HEK293 (cell line): ENCODE measurements around the gene KLK13.
A peak's percentile ranks its signal among the peaks of the same experiment; 100 is the strongest.

Source experiments
- CTCF ChIA-PET: fragments of 350-600 bp; formaldehyde crosslinking; extraction: SDS; loops from one replicate; lab custom pipeline; 2021; ENCODE audit warnings: antibody characterized with exemption; lab: Yijun Ruan, JAX
- POLR2A ChIA-PET: fragments of 300-600 bp; formaldehyde crosslinking; extraction: SDS; loops from one replicate; lab custom pipeline; 2020; ENCODE audit warnings: antibody characterized with exemption, inconsistent platforms; lab: Yijun Ruan, JAX
- H3K27ac ChIP-seq: fragments of 200-500 bp; sonication (Bioruptor generic); 2 replicates; pipeline ENCODE4 v1.5.1; 2014; ENCODE audit warnings: low read depth, low read length, control low read depth, inconsistent platforms; ENCODE audit errors: extremely low read depth
- H3K36me3 ChIP-seq, 2 experiments: fragments of 200-500 bp in 1 of 2; sonication (Bioruptor generic) in 1 of 2; 1 replicate in 1 of 2; 2 replicates in 1 of 2; pipeline ENCODE4 v1.5.1; 2014 to 2017; ENCODE audit warnings: inconsistent platforms in 2 of 2, low read length in 2 of 2; ENCODE audit not compliant: control insufficient read depth in 2 of 2, insufficient read depth in 1 of 2
- H3K4me1 ChIP-seq: fragments of 200-500 bp; sonication (Bioruptor generic); 2 replicates; pipeline ENCODE4 v1.5.1; 2014; ENCODE audit warnings: mild to moderate bottlenecking, low read length, inconsistent platforms; ENCODE audit not compliant: control insufficient read depth, insufficient read depth
- H3K4me3 ChIP-seq: 2 replicates; pipeline ENCODE4 v1.5.1; 2011; ENCODE audit warnings: low read depth, mild to moderate bottlenecking, control low read depth, low read length, moderate library complexity
- H3K9me3 ChIP-seq: fragments of 200-500 bp; sonication (Bioruptor generic); 2 replicates; pipeline ENCODE4 v1.5.1; 2014; ENCODE audit warnings: low read depth, low read length, inconsistent platforms; ENCODE audit not compliant: control insufficient read depth, insufficient read depth
- GLI4 ChIP-seq: fragments of 450-650 bp; formaldehyde crosslinking; IDR thresholded peaks from 2 replicates; pipeline ENCODE4 v1.5.1; 2016; ENCODE audit warnings: missing biosample characterization, missing genetic modification characterization
- GLIS1 ChIP-seq: fragments of 450-650 bp; formaldehyde crosslinking; IDR thresholded peaks from 2 replicates; pipeline ENCODE4 v1.5.1; 2016; ENCODE audit warnings: missing biosample characterization, missing genetic modification characterization
- MZF1 ChIP-seq: fragments of 450-650 bp; formaldehyde crosslinking; IDR thresholded peaks from 2 replicates; pipeline ENCODE4 v1.5.1; 2017; ENCODE audit warnings: missing biosample characterization, missing genetic modification characterization, borderline replicate concordance
- SP7 ChIP-seq: fragments of 450-650 bp; formaldehyde crosslinking; IDR thresholded peaks from 2 replicates; pipeline ENCODE4 v1.5.1; 2016; ENCODE audit warnings: missing biosample characterization, missing genetic modification characterization
- ZBTB17 ChIP-seq: fragments of 450-650 bp; formaldehyde crosslinking; IDR thresholded peaks from 2 replicates; pipeline ENCODE4 v1.5.1; 2016; ENCODE audit warnings: missing biosample characterization, missing genetic modification characterization
- ZBTB26 ChIP-seq: fragments of 450-650 bp; formaldehyde crosslinking; optimal IDR thresholded peaks from 2 replicates; pipeline ENCODE3; 2016; ENCODE audit warnings: missing biosample characterization, mild to moderate bottlenecking, missing genetic modification characterization
- ZFP3 ChIP-seq: fragments of 450-650 bp; formaldehyde crosslinking; IDR thresholded peaks from 2 replicates; pipeline ENCODE4 v1.5.1; 2016; ENCODE audit warnings: low read depth, missing biosample characterization, missing genetic modification characterization
- ZFP69B ChIP-seq: fragments of 450-650 bp; formaldehyde crosslinking; IDR thresholded peaks from 2 replicates; pipeline ENCODE4 v1.5.1; 2016; ENCODE audit warnings: missing biosample characterization, missing genetic modification characterization
- ZNF311 ChIP-seq: fragments of 450-650 bp; formaldehyde crosslinking; IDR thresholded peaks from 2 replicates; pipeline ENCODE4 v1.5.1; 2017; ENCODE audit warnings: missing biosample characterization, missing genetic modification characterization, borderline replicate concordance
- ZNF341 ChIP-seq: fragments of 450-650 bp; formaldehyde crosslinking; IDR thresholded peaks from 2 replicates; pipeline ENCODE4; 2016; ENCODE audit warnings: low read depth, missing biosample characterization, missing genetic modification characterization
- ZNF350 ChIP-seq: fragments of 450-650 bp; formaldehyde crosslinking; IDR thresholded peaks from 2 replicates; pipeline ENCODE4 v1.5.0; 2017; ENCODE audit warnings: missing biosample characterization, mild to moderate bottlenecking, missing genetic modification characterization
- ZNF362 ChIP-seq: fragments of 450-650 bp; formaldehyde crosslinking; IDR thresholded peaks from 2 replicates; pipeline ENCODE4 v1.5.1; 2016; ENCODE audit warnings: missing biosample characterization, missing genetic modification characterization
- ZNF366 ChIP-seq: fragments of 450-650 bp; formaldehyde crosslinking; conservative IDR thresholded peaks from 2 replicates; pipeline ENCODE4 v1.5.1; 2016; ENCODE audit warnings: missing biosample characterization, missing genetic modification characterization
- ZNF571 ChIP-seq: fragments of 450-650 bp; formaldehyde crosslinking; IDR thresholded peaks from 2 replicates; pipeline ENCODE4 v1.5.0; 2017; ENCODE audit warnings: missing biosample characterization, missing genetic modification characterization
- ZNF610 ChIP-seq: fragments of 450-650 bp; formaldehyde crosslinking; IDR thresholded peaks from 2 replicates; pipeline ENCODE4 v1.5.1; 2016; ENCODE audit warnings: missing biosample characterization, missing genetic modification characterization, borderline replicate concordance
- ZNF623 ChIP-seq: fragments of 450-650 bp; formaldehyde crosslinking; IDR thresholded peaks from 2 replicates; pipeline ENCODE4 v1.5.1; 2016; ENCODE audit warnings: missing biosample characterization, missing genetic modification characterization
- ZNF624 ChIP-seq: fragments of 450-650 bp; formaldehyde crosslinking; IDR thresholded peaks from 2 replicates; pipeline ENCODE4 v1.5.1; 2017; ENCODE audit warnings: missing biosample characterization, missing genetic modification characterization
- ZNF629 ChIP-seq: fragments of 450-650 bp; formaldehyde crosslinking; IDR thresholded peaks from 2 replicates; pipeline ENCODE4 v1.5.1; 2017; ENCODE audit warnings: missing biosample characterization, missing genetic modification characterization
- ZSCAN16 ChIP-seq: fragments of 450-650 bp; formaldehyde crosslinking; IDR thresholded peaks from 2 replicates; pipeline ENCODE4 v1.5.1; 2016; ENCODE audit warnings: missing biosample characterization, missing genetic modification characterization
- TF ChIP-seq, protein P1 (sequence below): fragments of 450-650 bp; formaldehyde crosslinking; IDR thresholded peaks from 2 replicates; pipeline ENCODE4 v1.5.1; 2016; ENCODE audit warnings: missing biosample characterization, missing genetic modification characterization
- TF ChIP-seq, protein P2 (sequence below): IDR thresholded peaks from 2 replicates; pipeline ENCODE4 v1.6.1; 2011; ENCODE audit warnings: mild to moderate bottlenecking, low read depth, low read length, borderline replicate concordance

The KLK13 gene

DNA sequence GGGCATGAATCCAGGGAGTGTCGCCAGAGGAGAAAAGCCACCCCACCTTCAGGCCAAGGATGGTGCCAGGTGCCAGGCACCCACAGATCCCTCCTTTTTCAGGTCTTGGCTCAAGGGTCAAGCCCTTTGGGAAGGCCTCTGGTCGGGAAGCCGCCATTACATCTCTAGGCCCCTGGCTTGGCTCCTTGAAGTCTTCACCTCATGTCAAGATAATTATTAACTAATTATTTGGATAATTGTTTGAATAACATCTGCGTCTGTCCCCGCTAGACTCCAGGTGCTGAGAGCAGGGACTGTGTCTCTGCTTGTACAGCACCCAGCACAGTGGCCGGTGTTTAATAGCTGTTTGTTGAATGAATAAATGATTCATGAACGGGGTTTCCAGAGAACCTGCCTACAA, 1.2 kb downstream of the KLK13 start:
- ChIA-PET CTCF (interaction anchor here (1.9 kb wide), 1 partner anchor 33 kb away, joined by 10 read pairs; no protein-coding TSS in a partner anchor), POLR2A (no interaction called here)
- Histone ChIP-seq H3K36me3 (no peaks in the 10 kb centered on the region), H3K4me1 (no peaks in the 10 kb centered on the region), H3K4me3 (no peak overlapping the region), H3K9me3 (no peaks in the 10 kb centered on the region), H3K27ac (no peak overlapping the region)
- TF ChIP-seq ZNF362 (tag by site-specific recombination) (no peak), SP7 (tag by site-specific recombination) (no peak), ZFP69B (tag by site-specific recombination) (no peak)
- TF ChIP-seq, protein P1, sequence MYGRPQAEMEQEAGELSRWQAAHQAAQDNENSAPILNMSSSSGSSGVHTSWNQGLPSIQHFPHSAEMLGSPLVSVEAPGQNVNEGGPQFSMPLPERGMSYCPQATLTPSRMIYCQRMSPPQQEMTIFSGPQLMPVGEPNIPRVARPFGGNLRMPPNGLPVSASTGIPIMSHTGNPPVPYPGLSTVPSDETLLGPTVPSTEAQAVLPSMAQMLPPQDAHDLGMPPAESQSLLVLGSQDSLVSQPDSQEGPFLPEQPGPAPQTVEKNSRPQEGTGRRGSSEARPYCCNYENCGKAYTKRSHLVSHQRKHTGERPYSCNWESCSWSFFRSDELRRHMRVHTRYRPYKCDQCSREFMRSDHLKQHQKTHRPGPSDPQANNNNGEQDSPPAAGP (tag by site-specific recombination): no peak
- TF ChIP-seq, all 188 proteins: peak for 0

DNA sequence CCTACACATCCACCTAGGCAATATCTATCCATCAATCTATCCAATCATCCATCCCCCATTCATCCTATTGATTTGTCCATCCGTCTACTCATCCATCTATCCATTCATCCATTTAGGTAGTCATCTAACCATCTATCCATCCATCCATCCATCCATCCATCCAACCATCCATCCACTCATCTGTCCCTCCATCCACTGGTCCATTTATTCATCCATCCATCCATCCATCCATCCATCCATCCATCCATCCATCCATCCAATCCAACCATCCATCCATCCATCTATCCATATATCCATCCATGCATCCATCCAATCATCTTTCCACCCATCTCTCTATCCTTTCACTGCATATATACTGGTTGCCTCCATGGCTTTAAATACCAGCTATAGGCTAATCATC, 3.9 kb downstream of the KLK13 start:
- POLR2A ChIA-PET: no interaction called here
- TF ChIP-seq ZBTB17 (tag by site-specific recombination) (peak; percentile 98), ZNF624 (tag by site-specific recombination) (no peak), GLIS1 (no peak), ZNF629 (tag by site-specific recombination) (no peak), ZNF341 (tag by site-specific recombination) (no peak), ZNF610 (tag by site-specific recombination) (no peak), ZFP3 (tag by site-specific recombination) (no peak), ZNF366 (tag by site-specific recombination) (peak; percentile 96), ZNF350 (tag by site-specific recombination) (no peak), ZNF311 (tag by site-specific recombination) (peak; percentile 62; the same call in 1 of the 2 replicates), GLI4 (tag by site-specific recombination) (no peak), MZF1 (tag by site-specific recombination) (no peak), ZBTB26 (tag by site-specific recombination) (no peak)
- TF ChIP-seq, protein P2, sequence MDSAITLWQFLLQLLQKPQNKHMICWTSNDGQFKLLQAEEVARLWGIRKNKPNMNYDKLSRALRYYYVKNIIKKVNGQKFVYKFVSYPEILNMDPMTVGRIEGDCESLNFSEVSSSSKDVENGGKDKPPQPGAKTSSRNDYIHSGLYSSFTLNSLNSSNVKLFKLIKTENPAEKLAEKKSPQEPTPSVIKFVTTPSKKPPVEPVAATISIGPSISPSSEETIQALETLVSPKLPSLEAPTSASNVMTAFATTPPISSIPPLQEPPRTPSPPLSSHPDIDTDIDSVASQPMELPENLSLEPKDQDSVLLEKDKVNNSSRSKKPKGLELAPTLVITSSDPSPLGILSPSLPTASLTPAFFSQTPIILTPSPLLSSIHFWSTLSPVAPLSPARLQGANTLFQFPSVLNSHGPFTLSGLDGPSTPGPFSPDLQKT: no peak
- TF ChIP-seq, all 188 proteins: peak for 3
- CTCF ChIA-PET: no interaction called here
- no peak overlapping the region for H3K4me3 ChIP-seq
- H3K27ac ChIP-seq: no peak overlapping the region
- no peaks in the 10 kb centered on the region for H3K9me3 ChIP-seq
- H3K36me3 ChIP-seq: no peaks in the 10 kb centered on the region
- H3K4me1 ChIP-seq: no peaks in the 10 kb centered on the region

- POLR2A ChIA-PET: no interaction called here
- no peak overlapping the region for H3K4me3 ChIP-seq
- H3K27ac ChIP-seq: no peak overlapping the region
- H3K36me3 ChIP-seq: no peaks in the 10 kb centered on the region
- no peaks in the 10 kb centered on the region for H3K4me1 ChIP-seq
- no peak for TF ChIP-seq ZSCAN16 (tag by site-specific recombination)
- no peak for TF ChIP-seq ZNF623 (tag by site-specific recombination)
- TF ChIP-seq ZNF571 (tag by site-specific recombination): no peak
- CTCF ChIA-PET: interaction anchor here (0.9 kb wide), 1 partner anchor 36 kb away, joined by 3 read pairs; no protein-coding TSS in a partner anchor
- H3K9me3 ChIP-seq: no peaks in the 10 kb centered on the region
Observed at GRCh38 chr19:51060336-51060735, 4.6 kb downstream of the KLK13 start.
